HEK293 (cell line): ENCODE results near the gene HOXA4.
A peak's percentile ranks its signal among the peaks of the same experiment; 100 is the strongest.

Experiments used
- FEZF1 ChIP-seq: fragments of 450-650 bp; formaldehyde crosslinking; IDR thresholded peaks from 2 replicates; pipeline ENCODE4 v1.5.1; 2016; ENCODE audit warnings: missing biosample characterization, missing genetic modification characterization
- KLF16 ChIP-seq: fragments of 450-650 bp; formaldehyde crosslinking; IDR thresholded peaks from 2 replicates; pipeline ENCODE4 v1.5.1; 2017; ENCODE audit warnings: missing biosample characterization, missing genetic modification characterization
- PATZ1 ChIP-seq: fragments of 450-650 bp; formaldehyde crosslinking; IDR thresholded peaks from 2 replicates; pipeline ENCODE4 v1.5.1; 2016; ENCODE audit warnings: missing biosample characterization, missing genetic modification characterization
- PRDM2 ChIP-seq: fragments of 450-650 bp; formaldehyde crosslinking; IDR thresholded peaks from 2 replicates; pipeline ENCODE4 v1.5.1; 2016; ENCODE audit warnings: missing biosample characterization, missing genetic modification characterization, borderline replicate concordance
- TSHZ1 ChIP-seq: fragments of 450-650 bp; formaldehyde crosslinking; IDR thresholded peaks from 2 replicates; pipeline ENCODE4 v1.5.1; 2016; ENCODE audit warnings: missing biosample characterization, missing genetic modification characterization, borderline replicate concordance
- ZBTB21 ChIP-seq: fragments of 450-650 bp; formaldehyde crosslinking; IDR thresholded peaks from 2 replicates; pipeline ENCODE4 v1.5.1; 2017; ENCODE audit warnings: missing biosample characterization, missing genetic modification characterization
- ZBTB49 ChIP-seq: fragments of 450-650 bp; formaldehyde crosslinking; IDR thresholded peaks from 2 replicates; pipeline ENCODE4 v1.5.1; 2016; ENCODE audit warnings: missing biosample characterization, missing genetic modification characterization, low read depth
- ZBTB6 ChIP-seq: fragments of 450-650 bp; formaldehyde crosslinking; IDR thresholded peaks from 2 replicates; pipeline ENCODE4 v1.5.1; 2017; ENCODE audit warnings: missing biosample characterization, missing genetic modification characterization
- ZEB2 ChIP-seq: fragments of 450-650 bp; formaldehyde crosslinking; IDR thresholded peaks from 2 replicates; pipeline ENCODE4 v1.5.1; 2016; ENCODE audit warnings: missing biosample characterization, missing genetic modification characterization
- ZNF146 ChIP-seq: fragments of 450-650 bp; formaldehyde crosslinking; IDR thresholded peaks from 2 replicates; pipeline ENCODE4 v1.5.1; 2016; ENCODE audit warnings: missing biosample characterization, missing genetic modification characterization
- ZNF155 ChIP-seq: fragments of 450-650 bp; formaldehyde crosslinking; IDR thresholded peaks from 2 replicates; pipeline ENCODE4 v1.5.1; 2016; ENCODE audit warnings: missing biosample characterization, missing genetic modification characterization
- ZNF248 ChIP-seq: fragments of 450-650 bp; formaldehyde crosslinking; IDR thresholded peaks from 2 replicates; pipeline ENCODE4 v1.5.1; 2017; ENCODE audit warnings: missing biosample characterization, missing genetic modification characterization
- ZNF366 ChIP-seq: fragments of 450-650 bp; formaldehyde crosslinking; conservative IDR thresholded peaks from 2 replicates; pipeline ENCODE4 v1.5.1; 2016; ENCODE audit warnings: missing biosample characterization, missing genetic modification characterization
- ZNF404 ChIP-seq: fragments of 450-650 bp; formaldehyde crosslinking; IDR thresholded peaks from 2 replicates; pipeline ENCODE4 v1.5.1; 2017; ENCODE audit warnings: missing biosample characterization, missing genetic modification characterization
- ZNF501 ChIP-seq: fragments of 450-650 bp; formaldehyde crosslinking; IDR thresholded peaks from 2 replicates; pipeline ENCODE4 v1.5.1; 2016; ENCODE audit warnings: missing biosample characterization, missing genetic modification characterization
- ZNF530 ChIP-seq: fragments of 450-650 bp; formaldehyde crosslinking; IDR thresholded peaks from 2 replicates; pipeline ENCODE4 v1.5.1; 2016; ENCODE audit warnings: low read depth, missing biosample characterization, missing genetic modification characterization
- ZNF571 ChIP-seq: fragments of 450-650 bp; formaldehyde crosslinking; IDR thresholded peaks from 2 replicates; pipeline ENCODE4 v1.5.0; 2017; ENCODE audit warnings: missing biosample characterization, missing genetic modification characterization
- ZNF600 ChIP-seq: fragments of 450-650 bp; formaldehyde crosslinking; IDR thresholded peaks from 2 replicates; pipeline ENCODE4 v1.5.1; 2016; ENCODE audit warnings: missing biosample characterization, missing genetic modification characterization
- ZNF626 ChIP-seq: fragments of 450-650 bp; sonication (Bioruptor Pico); formaldehyde crosslinking; IDR thresholded peaks from 2 replicates; pipeline ENCODE4 v1.5.1; 2018; ENCODE audit warnings: missing biosample characterization, missing genetic modification characterization, inconsistent platforms
- ZNF639 ChIP-seq: fragments of 450-650 bp; formaldehyde crosslinking; IDR thresholded peaks from 2 replicates; pipeline ENCODE4 v1.5.1; 2016; ENCODE audit warnings: missing biosample characterization, missing genetic modification characterization
- ZNF660 ChIP-seq: fragments of 450-650 bp; IDR thresholded peaks from 2 replicates; pipeline ENCODE4 v1.5.1; 2018; ENCODE audit warnings: missing biosample characterization, mild to moderate bottlenecking, missing genetic modification characterization
- ZNF670 ChIP-seq: fragments of 450-650 bp; formaldehyde crosslinking; IDR thresholded peaks from 2 replicates; pipeline ENCODE4 v1.5.1; 2016; ENCODE audit warnings: missing biosample characterization, missing genetic modification characterization, low read depth
- ZNF747 ChIP-seq: fragments of 450-650 bp; formaldehyde crosslinking; IDR thresholded peaks from 2 replicates; pipeline ENCODE4 v1.5.1; 2016; ENCODE audit warnings: missing biosample characterization, missing genetic modification characterization
- ZNF830 ChIP-seq: fragments of 450-650 bp; IDR thresholded peaks from 2 replicates; pipeline ENCODE4 v1.5.0; 2018; ENCODE audit warnings: missing biosample characterization, missing genetic modification characterization, low read depth, mild to moderate bottlenecking, moderate library complexity

Gene HOXA4

GRCh38 chr7:27161214-27161720, 30.7 kb upstream of the HOXA4 start (continued):
- TF ChIP-seq ZBTB49 (tag by site-specific recombination) (no peak), ZNF626 (tag by site-specific recombination) (no peak), ZNF146 (tag by site-specific recombination) (no peak), ZBTB6 (tag by site-specific recombination) (no peak), FEZF1 (peak; percentile 90), TSHZ1 (tag by site-specific recombination) (no peak), ZNF571 (tag by site-specific recombination) (no peak), ZNF530 (no peak), ZNF660 (no peak), ZNF366 (tag by site-specific recombination) (0 out of 2 replicates have a peak, but pooled peaks have one; percentile 29), ZNF155 (no peak), ZNF404 (tag by site-specific recombination) (no peak), ZNF747 (tag by site-specific recombination) (no peak), ZNF830 (tag by site-specific recombination) (no peak), ZBTB21 (tag by site-specific recombination) (no peak), ZNF639 (tag by site-specific recombination) (0 out of 2 replicates have a peak, but pooled peaks have one; percentile 9), PRDM2 (tag by site-specific recombination) (no peak), KLF16 (0 out of 2 replicates have a peak, but pooled peaks have one; percentile 30), ZEB2 (tag by site-specific recombination) (peak; percentile 73), ZNF501 (no peak), ZNF600 (tag by site-specific recombination) (peak; percentile 81), PATZ1 (tag by site-specific recombination) (peak; percentile 63; the same call in 1 of the 2 replicates), ZNF248 (tag by site-specific recombination) (no peak), ZNF670 (tag by site-specific recombination) (no peak)
